HG02571 (cell line): Measurements from ENCODE around the gene MED31.
"Not testable (repeated sequence)": the region's sequence is repeated elsewhere in the genome, so short reads cannot be mapped to it uniquely, and the experiment has no call there.

Experiments used
- ATAC-seq: cut with Tn5 transposase; IDR thresholded peaks from one replicate; pipeline ENCODE4 v1.9.1; 2021; ENCODE audit warnings: mild to moderate bottlenecking, moderate library complexity; ENCODE audit not compliant: unreplicated experiment

Gene MED31

GRCh38 chr17:6651354-6651918 is at the start of gene MED31, which contains the start of gene C17orf100:
Gene MED31, minus strand, starts transcription at chr17:6651605. Its CDS starts 77 bp downstream, at chr17:6651528.
Gene C17orf100, plus strand, starts transcription at chr17:6651762. Its CDS starts 152 bp downstream, at chr17:6651914.
- peak; percentile 89 for ATAC-seq

- ATAC-seq, result no peak
Measured at GRCh38 chr17:6700948-6701307, 49.5 kb upstream of the MED31 start.

GRCh38 chr17:6699997-6700947 is 48.9 kb upstream of the MED31 start:
- no peak for ATAC-seq

GRCh38 chr17:6698004-6698403 is 46.6 kb upstream of the MED31 start:
- no peak for ATAC-seq

- no peak for ATAC-seq
Measured at GRCh38 chr17:6696906-6697305, 45.5 kb upstream of the MED31 start.

GRCh38 chr17:6695565-6695964 is 44.2 kb upstream of the MED31 start:
- no peak for ATAC-seq

- ATAC-seq, result no peak
Measured at GRCh38 chr17:6695051-6695450, 43.6 kb upstream of the MED31 start.

- not testable (repeated sequence) for ATAC-seq
Measured at GRCh38 chr17:6691958-6692357, 40.6 kb upstream of the MED31 start.

GRCh38 chr17:6691546-6691945 is 40.1 kb upstream of the MED31 start:
- ATAC-seq, result no peak

- ATAC-seq, result no peak
Measured at GRCh38 chr17:6690641-6691040, 39.2 kb upstream of the MED31 start.

GRCh38 chr17:6688944-6689343 is 37.5 kb upstream of the MED31 start:
- no peak for ATAC-seq

- no peak for ATAC-seq
Measured at GRCh38 chr17:6686026-6686425, 34.6 kb upstream of the MED31 start.

- no peak for ATAC-seq
Measured at GRCh38 chr17:6684881-6685767, 33.7 kb upstream of the MED31 start.

- no peak for ATAC-seq
Measured at GRCh38 chr17:6684460-6684783, 33.0 kb upstream of the MED31 start.

GRCh38 chr17:6683730-6684459 is 32.5 kb upstream of the MED31 start:
- ATAC-seq, result no peak

- ATAC-seq, result no peak
Measured at GRCh38 chr17:6683081-6683684, 31.8 kb upstream of the MED31 start.

- ATAC-seq, result no peak
Measured at GRCh38 chr17:6682339-6682738, 30.9 kb upstream of the MED31 start.

- ATAC-seq, result no peak
Measured at GRCh38 chr17:6681671-6682070, 30.3 kb upstream of the MED31 start.

GRCh38 chr17:6681176-6681575 is 29.8 kb upstream of the MED31 start:
- no peak for ATAC-seq

GRCh38 chr17:6679241-6679640 is 27.8 kb upstream of the MED31 start:
- ATAC-seq, result no peak
